AG08395 (cell line): ENCODE measurements around the gene MT1E.
"Not testable (repeated sequence)": the region's sequence is repeated elsewhere in the genome, so short reads cannot be mapped to it uniquely, and the experiment has no call there.

ENCODE experiments used
- DNase-seq: peaks from one replicate; pipeline ENCODE4 v3.0.0; 2012; ENCODE audit warnings: mixed read lengths, low spot score

The MT1E gene

DNA sequence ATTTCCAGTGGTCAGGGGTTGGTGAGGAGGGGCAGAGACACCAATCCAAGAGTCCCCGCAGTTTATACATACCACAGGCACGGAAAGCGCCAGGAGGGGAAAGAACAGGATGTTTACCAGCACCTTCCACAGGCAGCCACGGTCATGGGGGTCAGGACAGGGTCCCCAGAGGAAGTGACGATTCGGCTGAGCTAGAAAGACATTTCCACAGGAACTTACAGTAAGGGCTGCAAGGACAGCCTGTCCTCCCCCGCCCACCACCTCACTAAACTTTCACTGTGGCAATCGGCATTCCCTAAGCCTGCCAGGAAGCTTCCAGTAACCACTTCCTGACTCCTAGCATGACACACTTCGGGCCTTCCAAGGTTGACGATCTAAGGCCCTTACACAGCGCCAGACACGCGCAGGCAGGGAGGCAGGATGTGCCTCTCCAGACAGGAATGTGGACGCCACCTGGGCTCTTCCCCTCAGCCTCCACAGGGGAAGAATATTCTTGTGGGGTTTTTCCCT, 18.4 kb upstream of the MT1E start:
- peak; percentile 91 for DNase-seq

DNA sequence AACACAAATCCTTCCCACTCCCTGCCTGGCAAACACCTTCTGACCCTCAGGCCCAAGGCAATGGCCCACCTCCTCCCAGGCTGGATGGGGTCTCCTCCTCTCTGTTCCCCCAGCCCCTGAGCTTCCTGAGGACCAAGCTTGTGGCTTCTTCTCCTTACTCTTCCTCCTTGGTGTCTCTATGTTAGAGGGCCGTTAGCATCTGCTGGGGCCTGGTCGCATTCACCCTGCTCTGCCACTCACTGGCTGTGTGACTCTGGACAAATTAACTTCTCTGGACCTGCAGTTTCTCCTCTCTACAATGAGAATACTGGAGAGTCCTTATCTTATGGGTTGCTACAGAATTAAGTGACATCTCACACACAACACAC, 17.9 kb upstream of the MT1E start:
- DNase-seq, result no peak

DNA sequence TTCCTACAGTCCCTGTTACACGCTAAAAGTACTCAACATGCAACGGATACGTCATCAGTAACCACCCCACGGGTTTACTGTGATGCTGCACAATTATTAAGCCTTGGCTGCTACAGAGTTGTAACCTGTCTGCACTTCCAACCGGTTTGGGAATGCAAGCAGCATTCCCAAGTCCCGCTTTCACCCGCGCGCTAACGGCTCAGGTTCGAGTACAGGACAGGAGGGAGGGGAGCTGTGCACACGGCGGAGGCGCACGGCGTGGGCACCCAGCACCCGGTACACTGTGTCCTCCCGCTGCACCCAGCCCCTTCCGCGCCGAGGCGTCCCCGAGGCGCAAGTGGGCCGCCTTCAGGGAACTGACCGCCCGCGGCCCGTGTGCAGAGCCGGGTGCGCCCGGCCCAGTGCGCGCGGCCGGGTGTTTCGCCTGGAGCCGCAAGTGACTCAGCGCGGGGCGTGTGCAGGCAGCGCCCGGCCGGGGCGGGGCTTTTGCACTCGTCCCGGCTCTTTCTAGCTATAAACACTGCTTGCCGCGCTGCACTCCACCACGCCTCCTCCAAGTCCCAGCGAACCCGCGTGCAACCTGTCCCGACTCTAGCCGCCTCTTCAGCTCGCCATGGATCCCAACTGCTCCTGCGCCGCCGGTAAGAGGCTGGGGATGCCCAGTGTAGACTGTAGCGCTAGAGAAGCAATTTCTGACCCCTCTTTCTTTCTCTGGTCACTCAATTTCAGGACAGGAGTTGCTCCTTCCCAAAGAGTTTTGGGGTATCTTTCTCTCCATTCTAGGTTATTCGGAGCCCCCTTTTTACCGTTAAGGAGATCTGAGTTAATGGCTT, 17.3 kb upstream of the MT1E start, which contains the start of gene MT2A:
Gene MT2A, plus strand, starts transcription at position 542 of the 833 bp plus-strand sequence. Its CDS starts 72 bp downstream, at position 614.
- DNase-seq, result peak; percentile 92

GRCh38 chr16:56608876-56609462, 16.6 kb upstream of the MT1E start:
- no peak for DNase-seq

GRCh38 chr16:56609463-56609921, 16.1 kb upstream of the MT1E start:
- DNase-seq, result peak; percentile 56

- DNase-seq, result peak; percentile 41
Measured at GRCh38 chr16:56610017-56610608, 15.5 kb upstream of the MT1E start.

DNA sequence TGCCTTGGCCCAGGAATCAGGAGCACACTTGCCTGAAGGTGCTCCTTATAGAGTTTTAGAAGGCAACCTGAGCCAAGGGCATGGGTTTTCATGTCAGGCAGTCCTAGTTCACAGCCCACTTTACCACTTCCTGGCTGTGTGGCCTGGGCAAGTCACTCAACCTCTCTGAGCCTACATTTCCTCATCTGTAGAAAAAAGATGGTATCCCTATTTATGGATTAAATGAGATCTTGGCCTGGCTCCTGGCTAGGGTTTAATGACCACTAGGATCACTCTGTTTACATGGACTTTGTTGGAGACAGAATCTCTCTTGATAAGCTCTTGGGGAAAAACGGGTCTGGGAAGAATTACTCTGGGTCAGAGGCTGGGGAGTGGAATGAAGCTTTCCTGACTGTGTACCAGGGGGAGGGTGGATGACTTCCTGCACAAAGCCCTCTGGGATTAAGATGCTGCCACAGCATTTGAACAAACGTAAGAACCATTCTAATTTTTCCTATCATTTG, 14.9 kb upstream of the MT1E start:
- no peak for DNase-seq

DNA sequence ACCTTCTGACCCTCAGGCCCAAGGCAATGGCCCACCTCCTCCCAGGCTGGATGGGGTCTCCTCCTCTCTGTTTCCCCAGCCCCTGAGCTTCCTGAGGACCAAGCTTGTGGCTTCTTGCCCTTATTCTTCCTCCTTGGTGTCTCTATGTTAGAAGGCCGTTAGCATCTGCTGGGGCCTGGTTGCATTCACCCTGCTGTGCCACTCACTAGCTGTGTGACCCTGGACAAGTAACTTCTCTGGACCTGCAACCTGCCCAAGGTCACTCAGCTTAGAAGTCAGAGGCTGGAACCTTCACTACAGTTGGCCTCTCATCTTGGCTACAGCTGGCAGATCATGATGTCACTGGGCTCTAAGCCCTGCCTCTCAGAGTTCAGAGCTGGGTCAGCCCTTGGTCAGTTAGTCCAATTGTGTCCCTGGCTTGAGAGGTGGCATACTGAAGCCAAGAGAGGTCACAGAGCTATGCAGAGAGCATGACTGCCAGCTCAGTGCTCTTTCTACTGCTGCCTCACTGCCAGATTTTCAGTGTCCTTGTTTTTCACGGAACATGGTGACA, 14.2 kb upstream of the MT1E start:
- peak; percentile 51 for DNase-seq

DNA sequence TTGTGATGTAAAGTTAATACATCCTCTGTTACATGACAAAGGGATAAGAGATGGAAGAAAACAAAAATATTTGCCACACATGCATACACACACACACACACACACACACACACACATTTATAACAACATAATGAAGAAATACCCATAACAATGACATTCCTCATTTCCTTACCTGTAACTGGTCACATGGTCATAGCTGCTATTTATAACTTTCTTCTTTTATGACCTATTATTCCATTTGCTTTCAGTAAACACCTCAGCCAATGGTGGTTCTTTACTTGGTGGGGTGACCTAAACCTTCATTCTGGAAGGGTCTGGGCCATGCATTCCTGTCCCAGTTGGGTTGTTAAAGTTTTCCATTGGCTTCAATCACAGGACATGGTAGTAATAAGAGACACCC, 11.9 kb upstream of the MT1E start:
- DNase-seq, result no peak

- no peak for DNase-seq
Measured at GRCh38 chr16:56614549-56614991, 11.0 kb upstream of the MT1E start.

DNA sequence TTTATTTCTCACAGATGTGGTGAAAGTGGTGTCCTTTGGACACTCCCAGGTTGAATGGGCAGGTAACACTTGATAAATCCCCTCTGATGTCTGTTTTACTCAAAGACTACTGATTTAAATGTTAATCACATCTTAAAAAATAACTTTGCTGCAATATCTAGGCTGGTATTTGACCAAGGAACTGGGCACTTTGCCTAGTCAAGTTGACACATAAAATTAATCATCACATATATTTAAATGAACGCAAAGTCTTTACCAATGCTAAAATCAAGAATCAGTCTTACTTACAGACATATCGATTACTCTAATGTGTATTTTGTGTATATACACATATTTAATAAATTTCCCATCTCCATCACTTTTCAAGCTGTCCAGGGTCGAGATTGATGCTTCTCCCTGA, 10.2 kb upstream of the MT1E start:
- no peak for DNase-seq

- DNase-seq, result no peak
Measured at GRCh38 chr16:56616608-56617211, 8.9 kb upstream of the MT1E start.

DNA sequence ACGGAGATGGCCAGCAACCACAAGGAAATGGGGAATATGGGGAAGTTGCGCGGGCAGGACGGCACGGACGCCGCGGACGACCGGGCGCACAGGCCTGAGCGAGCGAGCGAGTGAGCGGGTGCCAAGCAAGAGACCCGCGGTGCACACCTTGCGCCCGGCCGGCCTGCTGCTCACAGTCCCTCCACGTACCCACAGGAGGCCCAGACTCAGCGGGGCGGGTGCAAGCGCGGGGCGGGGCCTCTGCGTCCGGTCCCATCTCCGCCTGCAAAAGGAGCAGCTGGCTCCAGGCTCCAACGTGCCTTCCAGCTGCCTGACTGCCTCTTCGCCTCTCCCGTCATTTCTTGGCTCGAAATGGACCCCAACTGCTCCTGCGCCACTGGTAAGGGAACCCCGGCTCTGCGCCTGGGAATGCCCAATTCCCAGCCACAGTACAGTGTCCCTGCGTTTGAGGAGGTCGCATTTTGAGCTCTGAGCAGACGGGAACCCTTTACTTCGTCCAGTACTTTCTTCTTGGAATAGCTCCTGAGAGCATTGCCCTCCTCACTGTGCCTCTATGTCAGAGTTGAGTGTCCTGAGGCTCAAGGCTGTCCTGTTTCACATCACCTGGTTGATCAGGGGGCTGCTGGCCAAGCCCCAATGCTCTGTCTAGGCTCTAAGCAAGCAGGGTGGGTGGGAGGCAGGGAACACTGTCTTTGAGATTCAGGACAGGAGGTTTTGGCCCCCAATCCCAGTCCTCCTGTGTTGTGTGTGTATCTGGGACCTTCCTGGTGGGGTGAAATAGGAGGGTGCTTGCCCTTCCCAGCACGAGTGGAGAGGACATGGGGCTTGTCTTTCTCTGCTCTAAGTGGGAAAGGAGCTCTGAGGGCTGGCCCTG, 8.1 kb upstream of the MT1E start:
- peak; percentile 66 for DNase-seq

DNA sequence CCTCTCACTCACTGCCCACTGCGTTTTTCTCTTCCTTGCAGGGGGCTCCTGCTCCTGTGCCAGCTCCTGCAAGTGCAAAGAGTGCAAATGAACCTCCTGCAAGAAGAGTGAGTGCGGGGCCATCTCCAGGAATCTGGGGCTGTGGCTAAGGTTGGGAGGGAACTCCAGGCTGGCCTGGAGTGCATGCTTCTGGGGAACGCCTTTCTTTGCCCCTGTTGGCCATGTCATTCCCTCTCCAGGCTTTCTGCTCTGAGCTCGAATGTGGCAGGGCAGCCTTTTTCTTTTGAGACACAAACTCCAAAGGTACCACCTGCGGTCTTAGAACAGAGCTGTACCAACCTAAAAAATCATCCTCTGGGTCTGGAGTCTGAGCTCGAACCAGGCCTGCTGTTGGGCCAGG, 7.4 kb upstream of the MT1E start:
- no peak for DNase-seq

- no peak for DNase-seq
Measured at GRCh38 chr16:56620339-56620897, 5.2 kb upstream of the MT1E start.

DNA sequence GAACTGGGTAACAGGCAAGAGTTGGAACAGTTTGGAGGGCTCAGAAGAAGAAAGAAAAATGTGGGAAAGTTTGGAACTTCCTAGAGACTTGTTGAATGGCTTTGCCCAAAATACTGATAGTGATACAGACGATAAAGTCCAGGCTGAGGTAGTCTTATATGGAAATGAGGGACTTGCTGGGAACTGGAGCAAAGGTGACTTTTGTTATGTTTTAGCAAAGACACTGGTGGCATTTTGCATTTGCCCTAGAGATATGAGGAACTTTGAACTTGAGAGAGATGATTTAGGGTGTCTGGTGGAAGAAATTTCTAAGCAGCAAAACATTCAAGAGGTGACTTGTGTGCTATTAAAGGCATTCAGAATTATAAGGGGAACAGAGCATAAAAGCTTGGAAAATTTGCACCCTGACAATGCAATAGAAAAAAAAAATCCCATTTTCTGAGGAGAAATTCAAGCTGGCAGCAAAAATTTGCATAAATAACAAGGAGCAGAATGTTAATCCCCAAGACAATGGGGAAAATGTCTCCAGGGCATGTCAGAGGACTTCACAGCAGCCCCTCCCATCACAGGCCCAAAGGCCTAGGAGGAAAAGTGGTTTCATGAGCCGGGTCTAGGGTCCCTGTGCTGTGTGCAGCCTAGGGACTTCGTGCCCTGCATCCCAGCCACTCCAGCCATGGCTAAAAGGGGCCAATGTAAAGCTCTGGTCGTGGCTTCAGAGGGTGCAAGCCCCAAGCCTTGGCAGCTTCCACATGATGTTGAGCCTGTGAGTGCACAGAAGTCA, 3.7 kb upstream of the MT1E start:
- DNase-seq, result not testable (repeated sequence)

- DNase-seq, result not testable (repeated sequence)
Measured at GRCh38 chr16:56623184-56623583, 2.4 kb upstream of the MT1E start.

DNA sequence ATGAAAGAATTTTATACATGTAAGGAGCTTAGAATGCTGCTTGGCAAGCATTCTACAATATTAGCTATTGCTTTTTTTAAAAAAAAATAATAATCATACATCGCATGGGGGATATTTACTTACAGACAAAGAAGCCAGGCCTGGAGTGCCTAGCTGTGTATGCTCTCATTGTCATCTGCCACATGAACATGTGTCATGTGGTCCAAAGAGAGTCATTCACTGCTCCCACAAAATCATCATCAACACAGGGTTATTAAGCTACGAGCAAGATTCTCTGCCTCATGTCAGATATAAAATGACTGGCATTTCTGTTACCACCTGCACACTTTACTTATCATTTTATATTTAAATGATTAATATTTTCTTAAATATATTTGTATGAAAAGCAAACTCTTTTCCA, 1.9 kb upstream of the MT1E start:
- DNase-seq, result no peak

- DNase-seq, result peak; percentile 70
Measured at GRCh38 chr16:56625943-56626654, 518 bp downstream of the MT1E start.
